Glomerular visceral epithelial cell (primary cell): Measurements from ENCODE around the gene TSC22D3.

Source experiments
- DNase-seq: peaks from one replicate; pipeline ENCODE4 v3.0.0-alpha.2; 2016; ENCODE audit errors: extremely low spot score

TSC22D3 gene

GRCh38 chrX:107730991-107731766, 44.4 kb downstream of the TSC22D3 start:
- DNase-seq: no peak

DNA sequence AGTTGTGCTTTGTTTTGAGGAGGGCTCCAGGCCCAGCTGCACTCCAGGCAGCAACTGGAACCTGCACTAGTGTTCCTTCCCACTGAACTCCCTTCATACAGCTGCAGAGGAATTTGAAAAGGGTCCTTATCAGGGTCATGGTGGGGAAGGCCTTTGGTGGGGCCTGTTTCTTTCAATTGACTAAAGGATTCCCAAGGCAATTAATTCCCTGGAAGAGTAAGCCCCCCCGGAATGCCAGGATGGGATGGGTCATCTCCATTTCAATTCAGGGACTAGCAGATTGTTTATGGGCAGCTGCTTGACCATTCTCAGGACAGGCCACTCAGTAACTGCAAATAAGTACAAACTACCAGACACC, 45.3 kb downstream of the TSC22D3 start:
- DNase-seq: no peak

DNA sequence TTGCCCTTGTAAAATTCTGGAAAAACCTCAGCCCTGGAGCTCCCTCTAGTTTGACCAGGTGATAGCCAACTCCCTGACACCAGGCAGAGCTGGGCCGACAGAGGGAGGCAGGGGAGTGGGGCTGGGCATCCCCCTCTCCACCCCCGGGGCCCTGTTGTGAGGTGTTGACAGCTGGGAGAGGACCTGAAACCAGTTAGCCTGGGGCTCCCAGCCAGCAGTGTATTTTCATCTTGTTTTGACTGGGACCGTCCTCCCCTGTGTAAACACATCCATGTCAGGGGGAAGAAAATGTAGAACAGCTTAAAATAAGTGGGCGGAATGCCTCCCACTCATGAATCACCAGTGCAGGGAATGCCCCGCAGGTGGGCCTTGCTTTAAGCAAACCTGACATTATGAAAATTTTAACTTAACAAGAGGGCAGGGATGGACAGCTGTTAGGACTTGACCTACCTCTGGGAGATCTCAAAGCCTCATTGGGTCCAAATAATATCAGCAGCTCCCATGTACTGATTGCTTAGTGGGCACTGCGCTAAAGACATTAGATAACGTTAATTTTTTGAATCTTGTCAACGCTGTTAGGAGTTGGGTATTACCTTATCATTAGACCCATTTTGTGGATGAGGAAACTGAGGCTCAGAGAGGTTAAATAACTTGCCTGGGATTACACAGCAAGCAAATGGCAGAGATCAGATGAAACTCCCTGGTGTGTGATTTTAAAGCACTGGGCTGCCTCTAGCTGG, 45.9 kb downstream of the TSC22D3 start:
- DNase-seq: no peak

GRCh38 chrX:107728371-107729099, 47.1 kb downstream of the TSC22D3 start:
- DNase-seq: no peak

GRCh38 chrX:107726816-107727534, 48.6 kb downstream of the TSC22D3 start:
- no peak for DNase-seq

GRCh38 chrX:107725761-107726555, 49.6 kb downstream of the TSC22D3 start:
- DNase-seq: no peak

DNA sequence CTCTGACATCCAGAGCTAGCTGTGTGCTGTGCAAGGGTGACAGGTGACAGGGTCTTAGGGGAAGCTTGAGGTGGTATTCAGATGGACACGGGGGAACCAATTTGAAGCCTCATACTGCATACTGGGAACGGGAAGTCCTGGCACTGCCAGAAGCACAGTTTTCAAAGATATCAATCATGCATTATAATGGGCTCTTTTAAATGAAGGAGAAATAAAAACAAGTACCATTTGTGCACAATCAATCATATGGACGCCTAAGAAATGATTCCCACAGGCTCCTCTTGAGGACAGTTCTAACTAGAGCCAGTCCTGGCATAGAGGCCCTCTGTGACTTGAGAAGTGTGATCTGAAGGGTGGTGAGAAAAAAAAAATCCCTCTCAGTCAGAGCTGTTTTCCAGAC, 50.9 kb downstream of the TSC22D3 start:
- DNase-seq: no peak

DNA sequence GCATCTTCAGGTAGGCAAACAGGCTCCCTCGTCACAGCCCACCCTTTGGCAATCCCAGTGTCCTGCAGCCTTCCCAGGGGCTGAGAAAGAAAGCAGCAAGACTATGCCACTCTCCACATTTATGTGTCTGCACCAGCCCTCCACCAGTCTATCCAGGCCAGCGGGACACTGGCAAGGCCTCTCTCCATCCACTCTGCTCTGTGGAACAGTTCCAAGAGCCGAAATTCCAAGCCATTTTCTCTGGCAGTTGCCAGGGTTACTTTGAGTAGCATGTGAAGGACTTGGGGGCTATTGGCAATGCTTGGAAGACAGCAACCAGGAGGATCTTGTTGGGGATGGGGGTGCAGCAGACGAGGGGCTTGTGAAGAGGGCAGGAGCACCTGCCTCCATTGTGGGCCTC, 52.1 kb downstream of the TSC22D3 start:
- DNase-seq: no peak

- no peak for DNase-seq
Measured at GRCh38 chrX:107721966-107722707, 53.5 kb downstream of the TSC22D3 start.

- DNase-seq: no peak
Measured at GRCh38 chrX:107721318-107721717, 54.3 kb downstream of the TSC22D3 start.

DNA sequence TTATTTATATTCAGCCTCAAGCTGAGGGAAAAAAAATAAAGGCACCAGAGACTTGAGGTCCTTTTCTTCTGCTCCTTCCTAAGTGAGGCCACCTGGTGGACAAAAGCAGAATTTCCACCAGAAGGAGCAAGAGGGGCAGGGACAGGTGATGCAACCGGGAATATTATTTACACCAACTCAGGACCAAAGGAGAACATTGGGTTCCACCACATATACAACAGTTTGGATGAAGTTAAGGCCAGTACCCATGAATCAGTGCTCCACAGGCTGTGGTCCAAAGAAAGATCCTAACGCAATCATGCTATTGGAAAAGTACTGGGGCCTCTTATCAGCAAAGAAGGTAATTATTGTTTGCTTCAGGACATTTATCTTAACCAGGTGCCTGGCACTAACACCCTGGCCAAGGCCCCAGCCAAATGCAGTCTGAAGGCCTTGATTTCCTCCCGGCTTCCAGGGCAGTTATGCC, 57.4 kb downstream of the TSC22D3 start:
- DNase-seq: peak; percentile 75

DNA sequence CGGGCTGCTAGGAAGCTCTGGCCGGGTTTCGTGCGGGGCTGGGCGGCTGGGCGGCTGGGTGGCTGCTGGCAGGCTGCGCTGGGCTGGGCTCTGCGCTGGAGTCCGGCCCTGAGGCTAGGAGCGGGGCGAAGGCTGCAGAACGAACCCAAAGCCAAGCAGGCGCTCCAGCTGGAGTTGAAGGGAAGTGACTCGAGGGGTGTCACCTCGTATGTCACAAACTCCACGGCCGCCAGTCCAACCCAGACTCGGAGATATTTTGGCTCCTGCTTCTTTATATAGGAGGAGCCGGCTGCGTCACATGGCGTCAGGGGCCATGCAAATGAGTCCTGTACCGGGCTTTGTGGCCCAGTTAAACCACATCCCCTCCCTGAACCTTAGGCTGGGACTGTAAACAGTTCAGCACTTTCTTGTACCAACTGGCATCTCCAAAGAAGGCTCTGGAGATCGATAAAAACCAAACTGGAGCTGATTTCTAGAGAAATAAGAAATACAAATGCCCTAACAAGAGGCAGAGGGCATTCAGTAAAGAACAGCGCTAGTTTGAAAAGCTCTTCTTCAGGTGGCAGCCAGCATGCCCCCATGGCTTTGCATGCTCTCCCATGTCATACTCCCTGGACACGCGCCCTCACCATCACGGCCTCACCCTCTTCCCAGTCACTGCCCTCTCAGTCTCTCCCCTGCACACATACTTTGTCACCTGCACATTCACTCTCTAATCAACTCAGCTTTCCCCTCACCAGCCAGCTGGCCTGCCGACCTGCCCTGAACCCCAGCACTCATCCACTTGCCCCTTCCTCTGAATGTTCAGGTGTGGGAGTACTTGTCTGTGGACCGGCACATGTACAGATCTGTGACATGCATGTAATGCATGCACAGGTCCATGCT, 58.5 kb downstream of the TSC22D3 start:
- DNase-seq: peak; percentile 74

- DNase-seq: peak; percentile 38
Measured at GRCh38 chrX:107716118-107716684, 59.4 kb downstream of the TSC22D3 start.

DNA sequence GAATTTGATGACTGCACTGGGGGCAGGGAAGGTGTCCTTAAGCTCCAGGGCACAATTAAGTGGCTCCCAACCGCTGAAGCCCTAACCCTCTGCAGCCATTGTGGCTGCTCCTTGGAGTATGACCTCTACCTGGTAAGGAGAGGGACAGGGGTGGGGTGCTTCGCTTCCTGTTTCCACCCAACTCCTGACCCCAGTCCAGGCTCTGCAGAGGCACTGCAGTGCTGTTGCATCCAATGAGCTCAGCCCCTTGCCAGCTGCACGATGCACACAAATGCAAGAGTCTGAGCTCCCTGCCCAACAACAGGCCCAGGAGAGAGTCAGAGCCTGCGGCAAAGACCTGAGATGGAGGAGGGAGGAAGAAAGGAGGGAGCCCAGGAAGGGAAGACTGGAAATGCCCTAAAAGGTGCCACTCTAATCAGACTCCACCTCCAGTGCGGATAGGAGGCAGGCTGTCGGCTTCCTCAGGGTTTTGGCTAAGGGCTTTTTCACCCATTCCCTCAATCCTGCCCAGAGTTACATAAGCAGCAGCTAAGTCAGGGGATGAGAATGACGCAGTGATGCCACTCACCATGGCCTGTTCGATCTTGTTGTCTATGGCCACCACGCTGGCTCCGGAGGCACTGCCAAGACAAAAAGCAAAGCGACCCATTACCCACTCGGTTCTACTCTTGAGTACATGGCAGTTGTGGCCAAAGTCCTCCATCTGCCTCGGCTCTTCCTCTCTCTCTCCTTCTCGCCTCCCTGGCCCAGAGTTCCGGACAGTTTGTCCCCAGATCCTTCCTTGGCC, 60.1 kb downstream of the TSC22D3 start:
- DNase-seq: peak; percentile 15

GRCh38 chrX:107714206-107714891, 61.2 kb downstream of the TSC22D3 start:
- no peak for DNase-seq

- DNase-seq: no peak
Measured at GRCh38 chrX:107713543-107714205, 61.9 kb downstream of the TSC22D3 start.

DNA sequence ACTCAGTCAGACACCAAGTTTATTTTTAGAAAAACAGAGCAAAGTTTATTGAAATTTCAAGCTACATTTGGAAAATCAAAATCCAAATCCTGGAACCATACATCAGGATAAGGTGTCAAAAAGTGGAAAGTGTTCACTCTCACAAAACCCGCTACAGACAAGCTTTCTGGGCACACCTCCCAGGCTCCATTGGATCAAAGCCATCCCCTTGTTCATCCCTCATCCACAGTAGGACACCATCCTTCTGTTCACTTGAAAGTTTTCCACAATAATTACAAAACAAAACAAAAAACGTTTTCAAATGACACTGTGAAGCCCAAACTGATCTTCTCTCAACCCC, 62.4 kb downstream of the TSC22D3 start:
- DNase-seq: no peak
